Measurements from ENCODE around the gene FAM227A. TPM values are rescaled to one million over a fixed set of nuclear protein-coding genes. Genes with fewer than 3 reads are reported as not detected.
"Not testable (repeated sequence)": the region's sequence is repeated elsewhere in the genome, so short reads cannot be mapped to it uniquely, and the experiment has no call there.

The FAM227A gene
- total and polyA plus RNA-seq, 5 donors from 2014 or later, result not detected

- DNase-seq (no peak), ATAC-seq (ENCODE audit: low read depth in 2 of 2) (no peak)
- H3K4me3 ChIP-seq (ENCODE audit: low read depth, low read length), result no peak overlapping the region
- peaks cover 21% of the 10 kb centered on the region for H3K4me1 ChIP-seq (ENCODE audit: control insufficient read depth, insufficient read depth, low read length, poor library complexity, severe bottlenecking)
- H3K27ac ChIP-seq (ENCODE audit: insufficient read depth, low read length, poor library complexity, severe bottlenecking), result no peak overlapping the region
- Mint-ChIP-seq H3K4me3 (peak overlapping the region; percentile 17 to 74 (median 44)), H3K9me3 (no peaks in the 10 kb centered on the region), H3K27me3 (peaks cover 4% of the 10 kb centered on the region), H3K36me3 (no peaks in the 10 kb centered on the region), H3K27ac (no peak overlapping the region), H3K4me1 (peaks cover 7 to 31% (median 17%) of the 10 kb centered on the region in 4 donors)
- no peaks in the 10 kb centered on the region for H3K27me3 ChIP-seq (ENCODE audit: control insufficient read depth, insufficient read depth, low read length)
- H3K36me3 ChIP-seq (ENCODE audit: control insufficient read depth, insufficient read depth, low read length), result no peaks in the 10 kb centered on the region
- no peaks in the 10 kb centered on the region for H3K9me3 ChIP-seq (ENCODE audit: control insufficient read depth in 2 of 2, low read length in 2 of 2)
Observed at GRCh38 chr22:38653741-38654140, 2.5 kb downstream of the FAM227A start.

GRCh38 chr22:38652859-38653258 lies 3.3 kb downstream of the FAM227A start:
- peaks cover 17% of the 10 kb centered on the region for H3K4me1 ChIP-seq (ENCODE audit: control insufficient read depth, insufficient read depth, low read length, poor library complexity, severe bottlenecking)
- peaks cover 5 to 23% (median 15%) of the 10 kb centered on the region in 4 donors for H3K4me1 Mint-ChIP-seq
- peaks cover 4% of the 10 kb centered on the region for H3K27me3 Mint-ChIP-seq
- H3K27ac ChIP-seq (ENCODE audit: insufficient read depth, low read length, poor library complexity, severe bottlenecking), result no peak overlapping the region
- no peaks in the 10 kb centered on the region for H3K9me3 Mint-ChIP-seq
- no peaks in the 10 kb centered on the region for H3K9me3 ChIP-seq (ENCODE audit: control insufficient read depth in 2 of 2, low read length in 2 of 2)
- H3K4me3 Mint-ChIP-seq, result no peak overlapping the region
- peak in 1 of 3 donors; percentile 58 for DNase-seq
- no peaks in the 10 kb centered on the region for H3K27me3 ChIP-seq (ENCODE audit: control insufficient read depth, insufficient read depth, low read length)
- no peaks in the 10 kb centered on the region for H3K36me3 Mint-ChIP-seq
- no peak for ATAC-seq (ENCODE audit: low read depth in 2 of 2)
- H3K4me3 ChIP-seq (ENCODE audit: low read depth, low read length), result no peak overlapping the region
- no peaks in the 10 kb centered on the region for H3K36me3 ChIP-seq (ENCODE audit: control insufficient read depth, insufficient read depth, low read length)
- H3K27ac Mint-ChIP-seq, result no peak overlapping the region

- Mint-ChIP-seq H3K27ac (no peak overlapping the region), H3K4me1 (peaks cover 0 to 4% (median 0%) of the 10 kb centered on the region in 4 donors), H3K36me3 (no peaks in the 10 kb centered on the region), H3K27me3 (no peaks in the 10 kb centered on the region), H3K4me3 (no peak overlapping the region), H3K9me3 (no peaks in the 10 kb centered on the region)
- no peak for ATAC-seq (ENCODE audit: low read depth in 2 of 2)
- no peak for DNase-seq
- no peak overlapping the region for H3K4me3 ChIP-seq (ENCODE audit: low read depth, low read length)
- H3K27ac ChIP-seq (ENCODE audit: insufficient read depth, low read length, poor library complexity, severe bottlenecking), result no peak overlapping the region
- no peaks in the 10 kb centered on the region for H3K27me3 ChIP-seq (ENCODE audit: control insufficient read depth, insufficient read depth, low read length)
- no peaks in the 10 kb centered on the region for H3K36me3 ChIP-seq (ENCODE audit: control insufficient read depth, insufficient read depth, low read length)
- H3K4me1 ChIP-seq (ENCODE audit: control insufficient read depth, insufficient read depth, low read length, poor library complexity, severe bottlenecking), result no peaks in the 10 kb centered on the region
- no peaks in the 10 kb centered on the region for H3K9me3 ChIP-seq (ENCODE audit: control insufficient read depth in 2 of 2, low read length in 2 of 2)
Observed at GRCh38 chr22:38649841-38650522, 6.2 kb downstream of the FAM227A start.

GRCh38 chr22:38645430-38645829 lies 10.8 kb downstream of the FAM227A start:
- Histone ChIP-seq H3K4me1 (ENCODE audit: control insufficient read depth, insufficient read depth, low read length, poor library complexity, severe bottlenecking) (no peaks in the 10 kb centered on the region), H3K27me3 (ENCODE audit: control insufficient read depth, insufficient read depth, low read length) (no peaks in the 10 kb centered on the region), H3K36me3 (ENCODE audit: control insufficient read depth, insufficient read depth, low read length) (no peaks in the 10 kb centered on the region), H3K4me3 (ENCODE audit: low read depth, low read length) (no peak overlapping the region), H3K27ac (ENCODE audit: insufficient read depth, low read length, poor library complexity, severe bottlenecking) (no peak overlapping the region), H3K9me3 (ENCODE audit: control insufficient read depth in 2 of 2, low read length in 2 of 2) (no peaks in the 10 kb centered on the region)
- peaks cover 0 to 4% (median 2%) of the 10 kb centered on the region in 4 donors for H3K4me1 Mint-ChIP-seq
- H3K27me3 Mint-ChIP-seq, result no peaks in the 10 kb centered on the region
- ATAC-seq (ENCODE audit: low read depth in 2 of 2) (no peak), DNase-seq (no peak)
- H3K4me3 Mint-ChIP-seq, result no peak overlapping the region
- H3K9me3 Mint-ChIP-seq, result peaks cover 0 to 2% (median 0%) of the 10 kb centered on the region in 7 donors
- no peaks in the 10 kb centered on the region for H3K36me3 Mint-ChIP-seq
- no peak overlapping the region for H3K27ac Mint-ChIP-seq

- not testable (repeated sequence) for H3K36me3 ChIP-seq (ENCODE audit: control insufficient read depth, insufficient read depth, low read length); H3K4me1 Mint-ChIP-seq; H3K4me3 Mint-ChIP-seq; H3K4me3 ChIP-seq (ENCODE audit: low read depth, low read length); H3K9me3 Mint-ChIP-seq; H3K27me3 ChIP-seq (ENCODE audit: control insufficient read depth, insufficient read depth, low read length); H3K27ac ChIP-seq (ENCODE audit: insufficient read depth, low read length, poor library complexity, severe bottlenecking); H3K27ac Mint-ChIP-seq; H3K9me3 ChIP-seq (ENCODE audit: control insufficient read depth in 2 of 2, low read length in 2 of 2); H3K36me3 Mint-ChIP-seq; H3K4me1 ChIP-seq (ENCODE audit: control insufficient read depth, insufficient read depth, low read length, poor library complexity, severe bottlenecking); H3K27me3 Mint-ChIP-seq; DNase-seq
- ATAC-seq (ENCODE audit: low read depth in 2 of 2), result peak; percentile 45 to 50
Observed at GRCh38 chr22:38644245-38644644, 11.9 kb downstream of the FAM227A start.

- Mint-ChIP-seq H3K4me3 (no peak overlapping the region), H3K4me1 (peaks cover 0 to 4% (median 0%) of the 10 kb centered on the region in 4 donors), H3K27me3 (peaks cover 4% of the 10 kb centered on the region), H3K27ac (no peak overlapping the region), H3K9me3 (peaks cover 0 to 2% (median 0%) of the 10 kb centered on the region in 7 donors), H3K36me3 (no peaks in the 10 kb centered on the region)
- H3K27ac ChIP-seq (ENCODE audit: insufficient read depth, low read length, poor library complexity, severe bottlenecking), result no peak overlapping the region
- no peaks in the 10 kb centered on the region for H3K27me3 ChIP-seq (ENCODE audit: control insufficient read depth, insufficient read depth, low read length)
- ATAC-seq (ENCODE audit: low read depth in 2 of 2) (no peak), DNase-seq (no peak)
- H3K36me3 ChIP-seq (ENCODE audit: control insufficient read depth, insufficient read depth, low read length), result no peaks in the 10 kb centered on the region
- no peaks in the 10 kb centered on the region for H3K4me1 ChIP-seq (ENCODE audit: control insufficient read depth, insufficient read depth, low read length, poor library complexity, severe bottlenecking)
- no peak overlapping the region for H3K4me3 ChIP-seq (ENCODE audit: low read depth, low read length)
- H3K9me3 ChIP-seq (ENCODE audit: control insufficient read depth in 2 of 2, low read length in 2 of 2), result no peaks in the 10 kb centered on the region
Observed at GRCh38 chr22:38641476-38642040, 14.6 kb downstream of the FAM227A start.

- peaks cover 0 to 2% (median 0%) of the 10 kb centered on the region in 7 donors for H3K9me3 Mint-ChIP-seq
- peaks cover 0 to 4% (median 0%) of the 10 kb centered on the region in 4 donors for H3K4me1 Mint-ChIP-seq
- H3K27ac Mint-ChIP-seq, result no peak overlapping the region
- H3K27me3 ChIP-seq (ENCODE audit: control insufficient read depth, insufficient read depth, low read length), result no peaks in the 10 kb centered on the region
- H3K27me3 Mint-ChIP-seq, result peaks cover 8% of the 10 kb centered on the region
- no peak for DNase-seq
- H3K4me3 ChIP-seq (ENCODE audit: low read depth, low read length), result no peak overlapping the region
- no peaks in the 10 kb centered on the region for H3K9me3 ChIP-seq (ENCODE audit: control insufficient read depth in 2 of 2, low read length in 2 of 2)
- H3K4me3 Mint-ChIP-seq, result no peak overlapping the region
- H3K36me3 Mint-ChIP-seq, result no peaks in the 10 kb centered on the region
- H3K27ac ChIP-seq (ENCODE audit: insufficient read depth, low read length, poor library complexity, severe bottlenecking), result no peak overlapping the region
- no peaks in the 10 kb centered on the region for H3K36me3 ChIP-seq (ENCODE audit: control insufficient read depth, insufficient read depth, low read length)
- no peak for ATAC-seq (ENCODE audit: low read depth in 2 of 2)
- H3K4me1 ChIP-seq (ENCODE audit: control insufficient read depth, insufficient read depth, low read length, poor library complexity, severe bottlenecking), result no peaks in the 10 kb centered on the region
Observed at GRCh38 chr22:38638728-38639127, 17.5 kb downstream of the FAM227A start.

GRCh38 chr22:38638216-38638615 lies 18.0 kb downstream of the FAM227A start:
- ATAC-seq (ENCODE audit: low read depth in 2 of 2) (no peak), DNase-seq (no peak)
- H3K27ac ChIP-seq (ENCODE audit: insufficient read depth, low read length, poor library complexity, severe bottlenecking), result no peak overlapping the region
- no peaks in the 10 kb centered on the region for H3K27me3 ChIP-seq (ENCODE audit: control insufficient read depth, insufficient read depth, low read length)
- Mint-ChIP-seq H3K27ac (peak overlapping the region in 1 of 3 donors; percentile 44), H3K36me3 (no peaks in the 10 kb centered on the region), H3K4me3 (no peak overlapping the region), H3K4me1 (peaks cover 0 to 4% (median 0%) of the 10 kb centered on the region in 4 donors), H3K27me3 (peaks cover 8% of the 10 kb centered on the region), H3K9me3 (peaks cover 0 to 2% (median 0%) of the 10 kb centered on the region in 7 donors)
- no peaks in the 10 kb centered on the region for H3K36me3 ChIP-seq (ENCODE audit: control insufficient read depth, insufficient read depth, low read length)
- no peaks in the 10 kb centered on the region for H3K4me1 ChIP-seq (ENCODE audit: control insufficient read depth, insufficient read depth, low read length, poor library complexity, severe bottlenecking)
- H3K9me3 ChIP-seq (ENCODE audit: control insufficient read depth in 2 of 2, low read length in 2 of 2), result no peaks in the 10 kb centered on the region
- H3K4me3 ChIP-seq (ENCODE audit: low read depth, low read length), result no peak overlapping the region
